ENCODE data around the gene FOXO1. TPM values are rescaled to one million over a fixed set of nuclear protein-coding genes. Genes with fewer than 3 reads are reported as not detected.

The FOXO1 gene
- total RNA-seq, 1 experiment from 2014 or later = 6.2 TPM

DNA sequence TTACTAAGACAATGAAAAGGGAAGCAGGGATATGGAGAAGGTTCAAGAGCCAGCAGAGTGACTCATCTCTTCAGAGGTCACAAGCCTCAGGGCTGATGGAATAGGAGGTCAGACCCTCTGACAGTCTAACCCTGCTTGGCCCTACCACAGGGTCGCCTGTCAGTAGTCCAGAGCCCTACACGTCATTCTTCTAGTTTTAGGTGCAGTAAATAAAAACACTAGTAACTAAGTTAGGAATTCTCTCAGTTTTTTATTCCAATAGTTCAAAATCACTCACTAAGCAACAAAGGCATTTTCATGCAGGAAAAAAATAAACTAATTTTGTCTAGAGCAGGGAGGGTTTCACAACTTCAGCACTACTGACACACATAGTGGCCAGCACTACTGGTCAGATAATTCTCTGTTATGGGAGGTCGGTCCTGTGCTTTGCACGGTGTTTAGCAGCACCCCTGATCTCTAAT is 27.2 kb downstream of the FOXO1 start:
- DNase-seq (ENCODE audit: low read depth) = peak; percentile 68

DNA sequence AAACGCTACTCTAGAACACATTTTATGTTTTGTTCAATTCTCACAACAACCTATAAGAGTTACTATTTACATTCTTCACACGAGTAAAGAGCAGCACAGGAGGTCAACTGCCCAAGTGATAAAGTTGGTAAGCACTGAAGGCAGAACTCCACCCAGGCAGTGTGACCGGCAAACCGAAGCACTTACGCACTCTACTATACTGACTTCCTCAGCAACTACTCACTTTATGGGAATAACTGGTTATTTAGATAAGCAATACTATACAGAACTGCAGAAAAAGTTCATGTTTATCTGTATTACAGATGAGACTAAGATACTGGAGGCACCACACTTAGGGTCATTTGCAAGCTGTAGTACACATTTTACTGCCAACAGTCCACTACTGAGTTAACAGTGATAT is 28.8 kb downstream of the FOXO1 start:
- DNase-seq (ENCODE audit: low read depth) = no peak

DNA sequence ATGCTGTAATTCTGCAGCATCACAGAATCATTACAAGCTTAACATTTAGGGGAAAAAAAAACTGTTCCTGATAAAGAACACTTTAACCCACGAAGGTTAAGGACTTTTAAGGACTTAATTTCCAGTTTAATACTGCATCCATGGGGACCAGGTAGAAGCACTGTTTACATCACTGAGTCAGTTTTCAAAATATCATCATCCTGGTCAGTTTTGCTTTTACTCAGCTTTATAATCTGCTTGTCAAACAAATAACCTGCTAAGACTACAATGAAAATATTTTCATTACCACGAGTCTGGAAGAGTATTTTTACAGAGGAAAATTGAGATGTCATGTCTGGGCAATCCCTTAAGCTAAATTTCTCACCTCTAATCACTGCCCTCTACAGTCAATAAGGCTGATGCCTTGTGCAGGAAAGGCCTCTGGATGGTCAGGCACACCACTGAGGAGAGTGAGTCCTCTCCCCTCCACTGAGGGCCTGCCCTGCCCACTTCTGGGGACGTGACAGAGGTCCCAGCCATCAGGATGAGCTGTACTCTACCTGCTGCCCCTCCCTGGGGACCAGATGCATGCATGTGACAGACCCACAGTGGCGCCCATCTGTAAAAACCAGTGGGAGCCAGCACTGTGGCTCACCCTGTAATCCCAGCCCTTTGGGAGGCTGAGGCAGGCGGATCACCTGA is 31.0 kb downstream of the FOXO1 start:
- no peak for DNase-seq (ENCODE audit: low read depth)

DNA sequence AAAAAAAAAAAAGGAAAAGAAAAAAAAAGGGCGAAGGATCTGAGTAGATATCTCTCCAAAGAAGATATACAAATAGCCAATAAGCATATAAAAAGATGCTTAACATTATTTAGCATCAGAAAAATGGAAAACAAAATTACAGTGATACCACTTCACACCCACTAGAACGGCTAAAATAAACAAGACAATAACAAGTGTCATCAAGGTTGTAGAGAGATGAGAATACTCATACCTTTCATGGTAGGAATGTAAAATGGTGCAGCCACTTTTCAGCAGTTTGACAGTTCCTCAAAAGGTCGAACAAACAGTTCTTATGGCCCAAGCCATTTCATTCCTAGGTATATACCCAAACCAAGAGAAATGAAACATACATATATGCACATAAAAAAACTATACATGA is 33.5 kb downstream of the FOXO1 start:
- no peak for DNase-seq (ENCODE audit: low read depth)

DNA sequence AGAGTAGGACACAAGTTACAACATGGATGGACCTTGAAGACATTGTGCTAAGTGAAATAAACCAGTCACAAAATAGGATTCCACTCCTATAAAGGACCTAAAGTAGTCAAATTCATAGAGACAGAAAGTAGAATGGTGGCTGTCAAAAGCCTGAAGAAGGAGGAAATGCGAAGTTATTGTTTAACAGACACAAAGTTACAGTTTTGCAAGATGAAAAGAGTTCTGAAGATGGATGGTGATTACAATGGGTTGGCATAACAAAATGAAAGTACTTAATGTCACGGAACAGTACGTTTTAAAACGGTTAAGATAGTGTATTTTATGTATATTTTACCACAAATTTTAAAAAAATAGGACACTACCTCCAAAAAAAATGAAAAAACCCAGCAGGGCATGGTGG is 34.8 kb downstream of the FOXO1 start:
- DNase-seq (ENCODE audit: low read depth) = no peak

DNA sequence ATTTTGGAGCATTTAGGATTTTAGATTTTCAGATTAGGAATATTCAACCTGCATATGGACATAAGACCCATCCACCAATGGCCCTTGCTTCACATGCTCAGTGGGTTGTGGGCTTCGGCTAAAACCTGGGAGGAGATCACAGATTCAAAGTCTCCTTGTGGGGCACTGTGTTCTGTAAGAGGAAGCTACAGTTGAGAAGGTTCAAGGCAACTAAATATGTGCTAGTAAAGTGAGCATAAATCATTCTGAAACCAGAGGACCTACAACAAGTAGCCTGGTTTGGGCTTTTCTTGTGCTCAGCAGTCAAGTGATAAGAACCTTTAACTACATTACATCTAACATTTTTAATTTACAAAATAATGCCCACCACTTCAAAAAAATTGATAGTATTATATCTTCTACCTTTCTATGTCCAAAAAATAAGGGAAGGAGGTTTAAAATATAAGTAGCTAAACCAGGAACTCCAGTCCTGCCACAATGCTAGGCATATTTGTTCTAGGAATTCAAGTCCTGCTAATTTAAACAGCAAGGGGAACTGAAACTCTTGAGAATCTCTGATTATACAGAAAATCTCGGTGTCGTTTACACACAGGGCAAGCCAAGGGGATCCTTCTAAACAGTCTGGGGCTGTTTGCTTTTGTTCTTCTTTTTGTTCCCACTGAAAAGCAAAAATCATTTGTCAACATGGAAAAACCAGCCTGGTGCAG is 36.6 kb downstream of the FOXO1 start:
- DNase-seq (ENCODE audit: low read depth) = no peak

DNA sequence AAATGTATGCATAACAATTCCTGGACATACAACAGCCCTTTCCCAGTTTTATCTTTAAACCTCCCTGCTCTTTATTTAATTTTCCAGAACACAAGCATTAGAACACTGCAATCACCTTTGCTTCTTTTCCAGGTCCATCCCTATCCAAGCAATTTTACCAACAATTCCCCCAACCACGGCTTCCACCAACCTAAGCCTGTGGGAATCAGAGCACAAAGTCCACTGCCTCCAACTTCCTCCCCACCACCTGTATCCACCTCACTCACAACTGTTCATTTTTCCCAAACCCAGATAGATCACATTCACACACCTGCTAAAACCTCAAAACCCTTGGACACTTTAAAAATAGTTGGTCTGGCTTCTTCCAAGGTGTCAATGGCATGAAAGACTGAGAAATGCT is 39.5 kb downstream of the FOXO1 start:
- DNase-seq (ENCODE audit: low read depth) = no peak

DNA sequence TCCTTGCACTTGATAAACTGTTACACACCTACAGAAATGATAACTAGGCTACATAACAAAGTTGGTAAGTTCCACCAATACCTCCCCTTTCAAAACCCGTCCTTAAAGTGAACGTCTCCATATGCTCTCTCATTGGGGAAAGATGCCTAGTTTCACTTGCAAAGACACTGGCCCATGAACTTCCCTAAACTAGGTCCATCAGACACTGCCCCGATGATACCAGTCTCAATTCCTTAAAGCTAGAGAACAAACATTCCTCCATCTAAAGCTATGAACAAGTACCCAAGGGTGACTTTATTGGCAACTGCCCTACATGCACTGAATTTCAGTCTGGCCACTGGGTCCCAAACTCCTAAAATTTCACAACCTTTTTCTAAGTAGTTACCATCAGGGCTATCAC is 39.9 kb downstream of the FOXO1 start:
- DNase-seq (ENCODE audit: low read depth) = no peak

DNA sequence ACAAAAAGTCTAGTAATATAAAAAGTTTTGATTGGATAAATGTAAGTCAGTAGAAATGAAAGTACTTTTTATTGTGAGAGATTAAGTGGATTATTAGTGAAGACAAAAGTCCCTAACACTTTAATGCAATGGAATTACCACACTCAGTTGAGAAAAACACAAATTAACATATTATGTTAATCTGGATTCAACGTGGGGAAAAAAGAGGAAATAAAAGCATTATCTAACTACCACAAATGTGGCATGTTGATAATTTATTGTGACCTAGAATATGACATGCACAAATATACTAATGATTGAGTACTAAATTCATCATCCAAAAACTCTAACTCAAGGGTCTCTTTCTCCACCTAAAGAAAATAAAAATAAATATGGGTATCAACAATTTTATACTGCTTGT is 41.5 kb downstream of the FOXO1 start:
- no peak for DNase-seq (ENCODE audit: low read depth)

DNA sequence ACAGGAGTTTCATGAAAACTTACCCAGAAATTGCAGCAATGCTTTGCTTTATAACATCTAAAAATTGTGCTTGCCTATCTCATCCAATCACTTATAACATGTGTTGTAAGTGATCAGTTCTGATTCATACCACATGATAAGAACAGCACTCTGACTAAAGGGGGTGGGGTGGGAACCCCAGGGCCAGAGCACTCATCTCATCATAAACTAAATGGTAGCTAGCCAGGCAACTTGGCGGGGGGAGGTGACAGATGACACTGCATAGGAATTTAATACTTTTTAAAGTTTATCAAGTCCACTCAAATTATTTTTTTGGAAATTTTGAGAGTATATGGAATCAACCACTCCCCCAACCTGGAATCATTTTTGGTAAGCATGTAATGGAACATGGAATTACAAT is 42.1 kb downstream of the FOXO1 start:
- peak; percentile 40 for DNase-seq (ENCODE audit: low read depth)

DNA sequence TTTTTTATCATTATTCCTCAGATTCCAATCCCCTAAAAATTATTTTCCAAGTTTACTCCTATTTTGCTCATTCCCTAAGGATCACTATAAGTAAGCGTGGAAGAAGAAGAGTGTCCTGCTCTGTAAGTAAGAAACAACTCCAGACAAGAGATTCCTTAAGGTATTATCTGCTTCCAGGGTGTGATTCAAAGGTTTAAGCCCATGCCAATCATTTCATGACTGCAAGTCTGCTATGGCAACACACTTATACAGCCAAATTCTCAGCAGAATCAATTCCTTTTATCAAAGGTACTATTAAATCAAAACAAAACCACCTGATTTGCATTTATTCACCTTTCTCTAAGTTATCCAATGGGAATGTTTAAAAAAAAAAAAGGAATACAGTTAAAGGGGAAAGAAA is 43.7 kb downstream of the FOXO1 start:
- no peak for DNase-seq (ENCODE audit: low read depth)

DNA sequence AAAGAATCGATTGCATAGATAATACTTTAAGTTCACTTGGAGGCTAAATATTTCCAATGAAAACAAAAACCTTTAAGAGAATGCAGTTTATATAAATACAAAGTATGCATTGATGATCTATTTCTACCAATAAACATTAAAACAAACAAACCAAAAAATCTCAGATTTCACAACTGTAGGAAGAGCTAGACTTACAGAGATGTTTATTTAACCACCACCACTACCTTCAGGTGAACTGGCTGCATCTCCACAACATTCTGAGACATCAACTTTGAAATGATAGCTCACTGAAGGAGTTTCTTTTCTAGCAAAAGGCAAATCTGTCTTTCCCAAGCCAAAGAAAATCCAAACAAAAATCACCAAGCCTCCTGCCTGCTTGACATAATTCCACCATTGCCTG is 44.2 kb downstream of the FOXO1 start:
- no peak for DNase-seq (ENCODE audit: low read depth)

DNA sequence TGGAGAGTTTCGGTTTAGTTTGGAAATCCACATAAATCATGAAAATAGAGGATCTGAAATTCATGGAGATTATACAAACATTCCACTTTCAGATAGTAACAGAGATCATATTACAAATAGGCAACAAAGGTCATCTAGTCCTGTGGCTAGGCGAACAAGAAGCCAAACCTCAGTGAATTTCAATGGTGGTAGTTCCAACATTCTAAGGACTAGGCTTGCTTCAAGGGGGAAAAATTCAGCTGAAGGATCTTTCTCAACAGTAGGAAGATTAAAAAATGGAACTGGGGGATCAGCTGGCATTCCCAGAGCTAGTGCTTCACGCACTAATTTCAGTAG is 47.0 kb downstream of the FOXO1 start:
- peak; percentile 43 for DNase-seq (ENCODE audit: low read depth)

DNA sequence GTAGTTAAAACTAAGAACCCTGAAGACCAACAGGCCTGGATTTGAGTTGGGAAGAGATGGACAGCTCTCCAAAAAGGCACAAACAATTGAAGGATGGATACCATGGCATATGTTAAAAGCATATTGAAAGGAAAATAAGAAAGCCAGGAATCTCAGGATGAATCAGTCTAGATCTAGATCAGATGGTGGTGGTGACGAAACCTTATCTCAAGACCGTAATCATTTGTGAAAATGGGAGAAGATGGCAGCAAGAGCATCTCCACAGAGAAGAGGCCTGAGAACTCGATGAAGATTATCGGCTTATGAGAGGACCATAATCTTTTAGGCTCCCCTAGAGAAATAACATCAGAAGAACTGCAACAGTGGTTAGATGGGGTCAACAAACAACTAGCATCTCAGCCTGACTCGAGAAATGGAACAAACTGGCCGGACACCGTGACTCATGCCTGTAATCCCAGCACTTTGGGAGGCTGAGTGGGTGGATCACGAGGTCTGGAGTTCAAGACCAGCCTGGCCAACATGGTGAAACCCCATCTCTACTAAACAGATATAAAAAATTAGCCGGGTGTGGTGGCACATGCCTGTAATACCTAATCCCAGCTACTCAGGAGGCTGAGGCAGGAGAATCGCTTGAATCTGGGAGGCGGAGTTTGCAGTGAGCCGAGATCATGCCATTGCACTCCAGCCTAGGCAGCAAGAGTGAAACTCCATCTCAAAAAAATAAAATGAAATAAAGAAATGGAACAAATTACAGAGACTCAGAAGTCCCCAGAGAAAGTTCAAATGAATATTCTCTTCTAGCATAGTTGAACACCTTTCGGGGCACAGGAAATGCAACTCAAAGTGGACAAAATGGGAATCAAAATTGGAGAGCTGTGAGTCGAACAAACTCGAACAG is 47.6 kb downstream of the FOXO1 start:
- DNase-seq (ENCODE audit: low read depth) = peak; percentile 33

DNA sequence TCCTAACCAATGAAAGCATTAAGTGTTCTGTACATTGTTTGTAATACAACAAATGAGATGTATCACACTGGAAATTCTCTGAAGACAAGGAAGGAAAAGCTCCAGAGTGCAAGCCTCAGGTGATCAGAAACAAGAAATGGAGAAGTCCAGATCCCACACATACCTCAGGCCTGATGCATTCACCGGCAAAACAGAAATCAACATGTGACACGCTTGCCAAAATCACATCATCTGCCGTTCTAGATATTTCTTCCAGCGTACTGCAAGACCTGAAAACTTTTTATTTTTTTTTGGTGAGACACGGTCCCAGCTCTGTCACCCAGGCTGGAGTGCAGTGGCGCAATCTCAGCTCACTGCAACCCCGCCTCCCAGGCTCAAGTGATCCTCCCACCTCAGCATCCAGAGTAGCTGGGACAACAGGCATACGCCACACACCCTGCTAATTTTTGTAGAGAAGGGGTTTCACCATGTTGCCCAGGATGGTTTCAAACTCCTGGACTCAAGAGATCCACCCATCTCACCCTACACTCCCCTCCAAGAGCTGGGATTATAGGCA is 48.6 kb downstream of the FOXO1 start:
- no peak for DNase-seq (ENCODE audit: low read depth)

DNA sequence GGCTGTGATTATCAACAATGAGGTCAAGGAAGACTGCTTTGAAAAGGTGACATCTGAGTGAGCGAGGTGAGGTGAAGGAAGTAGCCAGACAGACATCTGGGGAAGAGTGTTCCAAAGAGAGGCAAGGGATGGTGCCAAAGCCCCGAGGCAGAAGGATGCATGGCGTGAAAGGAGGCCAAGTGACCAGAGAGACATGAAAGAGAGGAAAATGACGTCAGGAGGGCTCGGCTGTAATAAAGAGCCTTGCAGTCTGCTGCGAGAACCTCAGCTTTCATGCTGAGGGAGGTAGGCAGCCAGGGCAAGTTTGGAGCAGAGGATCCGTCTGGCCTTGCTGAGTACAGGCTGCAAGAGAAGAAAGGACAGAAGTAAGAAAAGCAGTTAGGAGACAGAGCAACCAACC is 50.8 kb downstream of the FOXO1 start:
- DNase-seq (ENCODE audit: low read depth) = no peak

DNA sequence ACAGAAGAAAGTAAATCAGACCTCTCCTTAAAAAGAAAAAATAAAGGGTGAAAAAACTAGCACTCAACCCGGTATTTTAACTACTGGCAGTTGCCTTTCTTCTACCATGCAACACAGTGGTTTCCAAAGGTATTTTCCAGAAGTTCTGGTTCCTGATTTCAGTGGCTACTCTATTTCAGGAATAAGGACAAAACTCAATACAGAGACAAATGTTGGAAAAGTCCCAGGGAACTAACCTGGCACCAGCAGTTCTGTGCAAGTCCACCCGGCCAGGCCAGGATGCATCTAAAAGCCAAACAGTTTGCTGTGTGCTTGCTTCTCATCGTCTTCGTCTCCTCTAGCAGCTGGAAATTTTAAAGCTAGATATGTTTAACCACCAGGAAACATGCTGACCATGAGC is 52.5 kb downstream of the FOXO1 start:
- no peak for DNase-seq (ENCODE audit: low read depth)

DNA sequence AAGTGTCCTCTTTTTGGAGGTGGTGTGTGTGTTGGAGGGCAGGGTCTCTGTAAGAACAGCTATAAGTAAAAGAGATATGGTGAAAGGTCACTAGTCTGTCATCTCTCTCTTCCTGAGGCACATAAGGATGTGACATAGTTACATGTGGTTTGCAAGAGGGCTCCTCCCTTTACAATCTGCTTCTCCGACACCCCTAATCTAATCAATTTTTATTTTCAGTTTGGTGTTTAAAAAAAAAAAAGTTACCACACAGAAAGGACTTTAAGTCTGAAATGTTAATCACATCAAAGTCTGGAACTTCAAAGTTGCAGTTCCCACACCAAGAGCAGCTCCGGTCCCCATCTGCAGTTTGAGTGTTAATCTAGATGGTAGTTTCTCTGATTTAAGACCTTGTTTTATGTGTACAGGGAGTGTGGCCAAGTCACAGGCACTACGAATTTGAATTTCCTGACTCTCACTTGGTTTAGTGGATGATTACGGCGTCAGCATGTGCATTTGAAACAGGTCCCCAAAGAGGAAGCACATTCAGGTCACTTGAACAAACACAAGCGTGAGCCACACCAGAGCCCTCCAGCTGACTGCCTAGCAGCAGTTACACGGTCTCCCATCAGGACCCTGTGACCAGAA is 53.1 kb downstream of the FOXO1 start:
- no peak for DNase-seq (ENCODE audit: low read depth)

DNA sequence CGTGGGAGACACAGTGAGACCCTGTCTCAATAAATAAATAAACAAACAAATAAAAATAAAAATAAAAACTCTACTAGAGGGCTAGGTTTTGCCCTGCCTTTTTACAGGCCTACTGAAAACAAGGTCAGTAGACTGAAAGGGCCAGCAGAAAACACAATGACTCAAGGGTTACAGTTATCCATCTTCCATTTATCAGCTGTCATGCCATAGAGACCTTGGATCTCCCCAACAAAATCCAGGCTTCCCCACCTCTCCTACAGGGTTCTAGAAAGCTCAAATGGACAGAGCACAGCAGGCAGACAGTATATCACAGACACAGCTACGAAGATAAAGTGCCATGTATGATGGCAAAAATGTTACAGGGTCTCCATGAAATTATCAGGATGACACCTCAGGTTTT is 54.4 kb downstream of the FOXO1 start:
- DNase-seq (ENCODE audit: low read depth) = no peak

DNA sequence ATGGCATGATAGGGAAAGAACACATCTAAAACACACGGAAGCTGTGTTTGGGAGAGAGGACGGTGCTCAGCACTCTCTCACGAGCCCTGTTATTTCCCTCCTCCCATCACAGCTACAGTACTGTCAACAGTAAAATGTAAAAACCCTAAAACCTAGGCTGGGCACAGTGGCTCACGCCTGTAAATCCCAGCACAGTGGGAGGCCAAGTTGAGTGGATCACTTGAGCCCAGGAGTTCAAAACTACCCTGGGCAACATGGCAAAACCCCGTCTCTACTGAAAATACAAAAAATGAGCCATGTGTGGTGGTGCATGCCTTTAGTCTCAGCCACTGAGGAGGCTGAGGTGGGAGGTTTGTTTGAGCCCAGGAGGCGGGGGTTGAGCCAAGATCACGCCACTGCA is 54.8 kb downstream of the FOXO1 start:
- no peak for DNase-seq (ENCODE audit: low read depth)

DNA sequence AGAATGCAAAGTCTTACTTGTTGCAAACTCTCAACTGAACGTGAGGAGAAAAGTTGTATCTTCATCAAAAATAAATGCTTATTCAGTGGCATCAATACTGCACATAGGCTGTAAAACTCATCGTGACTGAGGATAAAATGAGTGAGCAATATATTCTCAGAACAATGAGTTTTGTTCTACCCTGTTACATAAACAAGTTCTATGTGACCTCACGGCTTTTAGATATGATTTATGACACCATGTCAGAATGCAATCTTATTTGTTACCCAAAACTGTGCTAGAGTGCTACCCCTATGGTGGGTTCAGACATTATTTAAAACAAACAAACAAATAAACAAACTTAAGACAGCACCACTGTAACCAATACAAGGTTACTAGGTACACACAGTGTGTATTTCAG is 55.4 kb downstream of the FOXO1 start:
- no peak for DNase-seq (ENCODE audit: low read depth)

Measured in LHCN-M2 (cell line).